Ishikawa (cell line): ENCODE data around the gene TIMP2.
A peak's percentile ranks its signal among the peaks of the same experiment; 100 is the strongest.

Source experiments
- CREB1 ChIP-seq: IDR thresholded peaks from 2 replicates; pipeline ENCODE4 v1.6.1; 2012; ENCODE audit warnings: low read depth
- EP300 ChIP-seq: IDR thresholded peaks from 2 replicates; pipeline ENCODE4 v1.6.1; 2012; ENCODE audit warnings: borderline replicate concordance

DNA sequence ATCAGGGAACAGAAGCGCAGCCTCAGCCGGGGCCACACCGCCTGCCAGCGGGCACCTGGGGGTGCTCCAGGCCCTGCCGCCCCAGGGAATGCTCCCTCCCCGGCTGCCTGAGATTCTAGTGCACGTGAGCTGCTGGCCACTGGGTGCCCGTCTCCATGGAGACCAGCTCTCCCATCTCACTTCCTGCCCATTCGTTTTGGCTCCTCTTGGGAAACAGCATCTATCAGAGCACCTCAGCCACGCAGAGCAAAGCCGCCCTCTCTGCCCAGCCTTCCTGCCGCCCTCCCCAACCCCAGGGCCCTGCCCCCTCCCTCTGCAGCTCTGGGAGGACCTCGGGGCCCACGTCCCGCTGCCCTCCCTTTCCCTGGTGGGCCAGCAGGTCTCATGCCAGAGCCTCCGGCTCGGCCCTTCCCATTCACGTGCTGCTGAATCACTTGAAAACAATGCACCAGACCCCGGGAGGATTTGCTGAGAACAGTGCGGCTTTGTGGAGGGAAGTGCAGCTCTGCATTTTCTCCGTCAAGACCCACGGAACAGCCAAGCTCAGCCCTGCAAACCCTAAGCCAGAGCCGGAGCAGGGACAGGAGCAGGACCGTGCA is 41.6 kb downstream of the TIMP2 start:
- TF ChIP-seq EP300 = peak; percentile 51
- no peak for TF ChIP-seq CREB1
